ENCODE results near the gene TUBA3C.
"Not testable (repeated sequence)": the region's sequence is repeated elsewhere in the genome, so short reads cannot be mapped to it uniquely, and the experiment has no call there.

The TUBA3C gene

DNA sequence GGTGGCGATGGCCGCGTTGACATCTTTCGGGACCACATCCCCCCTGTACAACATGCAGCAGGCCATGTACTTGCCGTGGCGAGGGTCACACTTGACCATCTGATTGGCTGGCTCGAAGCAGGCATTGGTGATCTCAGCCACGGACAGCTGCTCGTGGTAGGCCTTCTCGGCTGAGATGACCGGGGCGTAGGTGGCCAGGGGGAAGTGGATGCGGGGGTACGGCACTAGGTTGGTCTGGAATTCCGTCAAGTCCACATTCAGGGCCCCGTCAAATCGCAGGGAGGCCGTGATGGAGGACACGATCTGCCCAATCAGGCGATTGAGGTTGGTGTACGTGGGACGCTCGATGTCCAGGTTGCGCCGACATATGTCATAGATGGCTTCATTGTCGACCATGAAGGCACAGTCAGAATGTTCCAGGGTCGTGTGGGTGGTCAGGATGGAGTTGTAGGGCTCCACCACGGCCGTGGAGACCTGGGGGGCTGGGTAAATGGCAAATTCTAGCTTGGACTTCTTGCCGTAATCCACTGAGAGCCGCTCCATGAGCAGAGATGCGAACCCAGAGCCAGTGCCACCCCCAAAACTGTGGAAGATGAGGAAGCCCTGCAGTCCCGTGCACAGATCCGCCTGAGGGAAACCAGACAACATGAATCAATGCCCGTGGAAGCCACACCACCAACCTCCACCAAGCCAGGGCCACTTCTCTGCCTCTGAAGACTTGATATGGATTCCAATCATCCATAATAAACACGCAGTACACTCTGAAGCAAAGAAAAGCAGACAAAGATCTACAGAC, 4.4 kb downstream of the TUBA3C start:
- H3K4me1 Mint-ChIP-seq (ENCODE audit: low read depth); H3K9me3 Mint-ChIP-seq; H3K27me3 Mint-ChIP-seq; H3K36me3 Mint-ChIP-seq (ENCODE audit: low read depth); H3K27ac Mint-ChIP-seq; DNase-seq; H3K4me3 Mint-ChIP-seq: not testable (repeated sequence)

DNA sequence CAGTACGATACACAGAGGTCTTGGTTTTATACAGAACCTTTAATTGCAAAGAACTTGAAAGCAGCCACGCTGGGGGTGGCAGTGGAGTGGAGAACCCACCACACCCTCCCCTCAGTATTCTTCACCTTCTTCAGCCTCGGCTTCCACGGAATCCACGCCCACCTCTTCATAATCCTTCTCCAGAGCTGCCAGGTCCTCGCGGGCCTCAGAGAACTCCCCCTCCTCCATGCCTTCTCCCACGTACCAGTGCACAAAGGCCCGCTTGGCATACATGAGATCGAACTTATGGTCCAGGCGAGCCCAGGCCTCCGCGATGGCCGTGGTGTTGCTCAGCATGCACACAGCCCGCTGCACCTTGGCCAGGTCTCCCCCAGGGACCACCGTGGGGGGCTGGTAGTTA, 7.9 kb downstream of the TUBA3C start:
- DNase-seq = no peak
- Mint-ChIP-seq H3K4me3 (no peak overlapping the region), H3K27ac (no peak overlapping the region), H3K4me1 (ENCODE audit: low read depth) (no peaks in the 10 kb centered on the region), H3K9me3 (no peaks in the 10 kb centered on the region), H3K27me3 (no peaks in the 10 kb centered on the region), H3K36me3 (ENCODE audit: low read depth) (no peaks in the 10 kb centered on the region)

DNA sequence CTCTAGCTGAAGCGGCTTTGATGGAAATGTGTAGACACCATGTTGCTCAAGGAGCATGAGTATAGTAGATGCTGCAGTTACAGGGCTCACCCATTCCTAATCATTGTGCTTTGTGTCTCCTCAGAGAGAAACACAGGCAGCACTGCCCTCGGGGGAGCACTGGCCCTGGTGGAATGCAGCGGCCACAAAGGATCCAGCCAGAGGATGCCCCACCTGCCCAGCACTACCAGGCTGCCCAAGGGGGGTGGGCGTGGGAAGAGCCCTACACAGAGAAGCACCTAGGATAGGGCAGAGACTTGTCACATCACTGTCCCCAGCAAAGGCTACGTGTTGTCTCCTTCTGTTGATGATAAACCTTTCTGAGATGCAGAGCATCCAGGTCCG, 9.0 kb downstream of the TUBA3C start:
- H3K4me3 Mint-ChIP-seq = no peak overlapping the region
- H3K27ac Mint-ChIP-seq = no peak overlapping the region
- no peaks in the 10 kb centered on the region for H3K36me3 Mint-ChIP-seq (ENCODE audit: low read depth)
- DNase-seq = no peak
- H3K27me3 Mint-ChIP-seq = no peaks in the 10 kb centered on the region
- no peaks in the 10 kb centered on the region for H3K9me3 Mint-ChIP-seq
- H3K4me1 Mint-ChIP-seq (ENCODE audit: low read depth) = no peaks in the 10 kb centered on the region

DNA sequence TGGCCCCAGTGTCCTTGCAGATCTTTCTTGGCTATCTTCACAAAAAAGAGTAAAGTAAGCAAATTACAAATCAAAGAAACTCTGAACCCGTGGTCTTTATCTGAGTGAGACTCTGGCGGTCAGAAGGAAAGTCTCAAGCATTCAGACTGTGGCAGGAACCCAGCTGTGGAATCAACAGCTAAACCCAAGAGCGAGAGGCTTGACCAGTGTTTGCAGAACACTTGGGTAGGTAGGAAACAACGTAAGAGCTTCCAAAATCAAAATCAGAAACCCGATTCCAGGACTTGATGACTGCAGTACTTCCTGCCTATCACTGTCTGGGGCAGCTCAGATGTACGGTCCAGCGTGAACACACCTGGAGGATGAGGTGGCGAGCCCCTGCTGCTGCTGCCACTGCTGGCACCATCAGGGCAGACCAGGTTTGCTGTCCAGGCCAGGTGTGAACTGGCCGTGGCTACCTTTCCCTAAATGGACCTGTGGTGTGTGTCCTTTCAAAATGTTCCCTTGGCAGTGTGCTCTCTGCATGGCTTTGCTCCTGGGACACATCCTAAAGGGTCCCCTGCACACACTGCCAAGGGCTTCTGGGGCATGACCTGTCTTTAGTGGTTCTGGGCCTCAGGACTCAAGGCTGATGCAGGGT, 9.5 kb downstream of the TUBA3C start:
- Mint-ChIP-seq H3K4me1 (ENCODE audit: low read depth) (no peaks in the 10 kb centered on the region), H3K9me3 (no peaks in the 10 kb centered on the region), H3K27me3 (no peaks in the 10 kb centered on the region), H3K4me3 (no peak overlapping the region), H3K36me3 (ENCODE audit: low read depth) (no peaks in the 10 kb centered on the region), H3K27ac (no peak overlapping the region)
- no peak for DNase-seq

DNA sequence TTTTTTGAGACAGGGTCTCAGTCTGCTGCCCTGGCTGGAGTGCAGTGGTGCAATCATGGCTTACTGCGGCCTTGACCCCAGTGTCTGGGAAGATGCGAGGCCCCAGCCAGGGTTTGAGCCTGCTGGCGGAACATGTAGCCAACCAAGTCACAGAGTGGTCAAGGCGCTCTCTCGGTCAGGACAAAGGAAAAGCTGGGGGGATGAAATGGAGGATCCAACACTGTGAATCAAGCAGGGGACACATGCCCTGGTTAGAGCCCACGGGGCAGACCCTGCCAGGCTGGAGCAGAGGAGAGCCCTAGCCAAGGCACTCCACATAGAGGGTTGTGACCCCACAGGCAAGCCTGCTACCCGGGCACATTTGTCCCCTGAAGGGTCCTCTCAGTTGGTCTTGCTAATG, 10.1 kb downstream of the TUBA3C start:
- H3K4me3 Mint-ChIP-seq = no peak overlapping the region
- H3K27ac Mint-ChIP-seq = no peak overlapping the region
- DNase-seq = no peak
- H3K4me1 Mint-ChIP-seq (ENCODE audit: low read depth) = no peaks in the 10 kb centered on the region
- no peaks in the 10 kb centered on the region for H3K27me3 Mint-ChIP-seq
- H3K9me3 Mint-ChIP-seq = no peaks in the 10 kb centered on the region
- no peaks in the 10 kb centered on the region for H3K36me3 Mint-ChIP-seq (ENCODE audit: low read depth)

DNA sequence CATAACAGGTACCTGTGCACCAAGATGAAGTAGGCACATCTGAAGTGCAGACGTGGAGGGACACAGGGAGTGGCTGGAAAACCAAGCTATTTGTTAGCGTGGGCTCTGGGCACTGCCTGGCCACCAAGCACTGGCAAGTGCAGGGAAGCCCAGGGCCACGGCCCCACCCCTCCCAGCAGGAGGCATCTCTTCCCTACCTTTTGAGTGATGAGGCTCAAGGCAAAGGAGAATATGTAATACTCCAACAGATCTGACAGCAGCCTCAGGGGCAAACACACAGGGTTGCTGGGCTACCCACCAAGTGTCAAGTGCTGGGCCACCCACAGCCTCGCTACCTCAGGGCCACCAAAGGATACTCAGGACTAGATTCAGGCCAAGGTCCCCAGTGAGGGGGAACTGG, 11.6 kb downstream of the TUBA3C start:
- no peaks in the 10 kb centered on the region for H3K36me3 Mint-ChIP-seq (ENCODE audit: low read depth)
- no peaks in the 10 kb centered on the region for H3K4me1 Mint-ChIP-seq (ENCODE audit: low read depth)
- H3K9me3 Mint-ChIP-seq = no peaks in the 10 kb centered on the region
- no peak overlapping the region for H3K27ac Mint-ChIP-seq
- no peaks in the 10 kb centered on the region for H3K27me3 Mint-ChIP-seq
- no peak overlapping the region for H3K4me3 Mint-ChIP-seq
- DNase-seq = no peak

DNA sequence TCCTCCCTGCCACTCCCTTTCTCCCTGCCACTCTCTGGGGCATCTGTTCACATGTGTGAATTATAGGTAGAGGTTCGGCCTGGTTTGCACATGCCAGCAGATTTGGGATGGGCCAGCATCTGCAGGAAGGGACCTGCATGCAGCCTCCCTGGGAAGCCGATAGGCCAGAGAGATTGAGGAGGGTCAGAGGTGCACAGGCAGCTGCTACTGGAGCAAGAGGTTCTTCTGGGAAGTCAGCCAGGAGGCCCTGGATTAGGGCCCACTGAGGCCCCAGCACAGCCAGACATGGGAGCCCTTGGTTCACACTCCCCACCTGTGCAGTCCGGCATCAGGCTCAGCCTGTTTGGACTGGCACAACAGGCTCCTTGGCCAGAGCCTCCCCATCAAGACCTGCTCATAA, 12.1 kb downstream of the TUBA3C start:
- Mint-ChIP-seq H3K9me3 (no peaks in the 10 kb centered on the region), H3K36me3 (ENCODE audit: low read depth) (no peaks in the 10 kb centered on the region), H3K27ac (no peak overlapping the region), H3K4me3 (no peak overlapping the region), H3K4me1 (ENCODE audit: low read depth) (no peaks in the 10 kb centered on the region), H3K27me3 (no peaks in the 10 kb centered on the region)
- no peak for DNase-seq

DNA sequence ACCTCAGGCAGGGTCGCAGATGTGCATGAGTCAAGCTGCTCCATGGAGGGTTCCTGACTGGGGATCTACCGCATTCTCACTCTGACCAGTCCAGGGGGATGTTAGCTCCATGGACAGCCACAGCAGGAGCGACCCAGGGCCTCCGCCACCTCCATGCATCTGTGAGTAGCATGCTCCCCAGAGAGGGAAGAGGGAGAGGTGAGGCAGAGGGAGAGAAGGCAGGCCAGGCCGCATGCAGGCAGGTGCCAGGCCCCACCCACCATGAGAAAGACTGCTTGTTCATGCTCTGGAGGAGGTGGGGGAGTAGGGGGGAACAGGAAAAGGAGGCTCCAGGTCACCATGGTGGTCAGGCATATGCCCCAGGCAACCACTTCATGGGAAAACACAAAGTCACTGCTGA, 20.3 kb downstream of the TUBA3C start:
- H3K27me3 Mint-ChIP-seq = no peaks in the 10 kb centered on the region
- no peaks in the 10 kb centered on the region for H3K36me3 Mint-ChIP-seq (ENCODE audit: low read depth)
- no peak overlapping the region for H3K27ac Mint-ChIP-seq
- H3K9me3 Mint-ChIP-seq = peaks cover 12% of the 10 kb centered on the region
- H3K4me1 Mint-ChIP-seq (ENCODE audit: low read depth) = no peaks in the 10 kb centered on the region
- DNase-seq = no peak
- no peak overlapping the region for H3K4me3 Mint-ChIP-seq

DNA sequence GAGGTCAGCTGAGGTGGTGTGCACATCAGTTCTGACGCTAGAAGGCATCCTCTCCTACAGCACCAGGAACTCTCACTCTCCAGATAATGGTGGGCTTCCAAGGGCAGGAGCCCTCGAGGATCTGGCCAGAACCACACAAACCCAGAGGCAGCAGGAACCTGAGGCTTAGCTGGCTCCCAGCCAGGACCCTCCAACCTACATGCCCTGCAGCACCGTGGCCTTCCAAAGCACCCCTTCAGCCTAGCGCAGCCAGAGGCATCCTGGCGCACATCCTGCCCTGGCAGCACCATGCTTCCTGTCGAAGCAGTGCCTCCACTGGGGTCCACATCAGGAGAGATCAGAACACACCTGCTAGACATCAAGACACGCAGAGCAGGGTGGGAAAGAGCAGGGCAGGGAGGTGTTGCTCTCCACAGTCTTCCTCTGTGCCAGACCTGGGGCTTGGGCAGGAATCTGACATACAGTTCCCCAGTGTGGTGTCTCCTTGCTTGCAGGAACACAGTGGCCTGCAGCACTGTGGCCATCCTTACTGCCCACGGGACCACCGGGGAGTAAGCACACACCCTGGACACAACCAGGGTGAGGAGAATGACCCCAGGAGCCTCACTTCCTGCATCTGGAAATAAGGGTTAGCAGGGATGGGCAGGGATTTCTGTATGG, 21.7 kb downstream of the TUBA3C start:
- no peak for DNase-seq
- Mint-ChIP-seq H3K4me3 (no peak overlapping the region), H3K27me3 (no peaks in the 10 kb centered on the region), H3K36me3 (ENCODE audit: low read depth) (no peaks in the 10 kb centered on the region), H3K4me1 (ENCODE audit: low read depth) (no peaks in the 10 kb centered on the region), H3K9me3 (peaks cover 12% of the 10 kb centered on the region), H3K27ac (no peak overlapping the region)

DNA sequence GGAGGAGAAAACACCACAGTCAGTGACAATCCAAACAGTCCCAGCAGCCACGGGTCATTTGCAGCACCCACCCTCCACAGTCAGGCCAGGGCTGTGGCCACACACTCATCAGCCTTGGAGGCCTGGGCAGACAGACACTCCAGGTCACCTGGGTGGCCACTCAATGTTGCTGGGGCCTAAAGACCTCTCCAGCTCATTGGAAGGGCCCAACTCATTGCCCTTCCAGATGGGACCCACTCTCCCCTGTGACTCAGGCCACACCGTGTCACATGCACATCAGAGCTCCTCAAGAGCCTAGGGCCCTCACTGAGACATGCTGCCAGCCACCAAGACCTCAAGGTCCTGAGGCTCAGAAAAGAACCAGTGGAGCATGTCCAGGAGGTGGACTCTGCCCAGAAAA, 22.4 kb downstream of the TUBA3C start:
- Mint-ChIP-seq H3K36me3 (ENCODE audit: low read depth) (no peaks in the 10 kb centered on the region), H3K4me3 (no peak overlapping the region), H3K27me3 (no peaks in the 10 kb centered on the region), H3K4me1 (ENCODE audit: low read depth) (no peaks in the 10 kb centered on the region), H3K27ac (no peak overlapping the region), H3K9me3 (peaks cover 11% of the 10 kb centered on the region)
- no peak for DNase-seq

DNA sequence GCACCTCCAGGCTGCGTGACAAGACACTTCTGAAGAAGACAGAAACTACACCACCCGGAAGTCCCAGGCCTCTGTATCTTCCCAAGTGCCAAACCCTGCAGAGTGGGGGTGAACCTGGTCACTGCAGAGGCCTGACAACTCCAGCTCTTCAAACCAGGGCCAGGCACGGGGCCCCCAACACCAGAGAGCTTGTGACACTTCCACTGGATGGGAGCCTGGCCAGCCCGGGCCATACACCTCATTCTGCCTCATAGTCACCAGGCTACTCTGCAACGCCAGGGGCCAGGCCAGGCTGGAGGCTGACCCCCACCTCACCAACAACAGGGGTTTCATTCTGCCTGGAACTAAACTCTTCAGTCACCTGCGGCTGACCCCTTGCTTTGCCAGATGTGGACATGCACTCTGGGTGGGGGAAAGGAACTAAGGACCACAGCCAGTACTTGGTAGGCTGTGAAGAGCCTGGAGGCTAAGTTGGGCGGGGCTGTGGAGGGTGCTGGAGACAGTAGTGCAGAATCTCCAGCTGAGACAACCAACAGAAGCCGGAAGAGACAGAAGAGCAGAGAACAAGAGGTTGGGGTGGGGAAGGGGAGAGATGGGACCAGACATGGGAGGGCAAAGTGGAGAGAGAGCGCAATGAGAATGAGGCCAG, 23.0 kb downstream of the TUBA3C start:
- H3K36me3 Mint-ChIP-seq (ENCODE audit: low read depth) = no peaks in the 10 kb centered on the region
- no peak for DNase-seq
- H3K4me1 Mint-ChIP-seq (ENCODE audit: low read depth) = no peaks in the 10 kb centered on the region
- H3K4me3 Mint-ChIP-seq = no peak overlapping the region
- H3K9me3 Mint-ChIP-seq = peaks cover 8% of the 10 kb centered on the region
- H3K27ac Mint-ChIP-seq = no peak overlapping the region
- no peaks in the 10 kb centered on the region for H3K27me3 Mint-ChIP-seq

DNA sequence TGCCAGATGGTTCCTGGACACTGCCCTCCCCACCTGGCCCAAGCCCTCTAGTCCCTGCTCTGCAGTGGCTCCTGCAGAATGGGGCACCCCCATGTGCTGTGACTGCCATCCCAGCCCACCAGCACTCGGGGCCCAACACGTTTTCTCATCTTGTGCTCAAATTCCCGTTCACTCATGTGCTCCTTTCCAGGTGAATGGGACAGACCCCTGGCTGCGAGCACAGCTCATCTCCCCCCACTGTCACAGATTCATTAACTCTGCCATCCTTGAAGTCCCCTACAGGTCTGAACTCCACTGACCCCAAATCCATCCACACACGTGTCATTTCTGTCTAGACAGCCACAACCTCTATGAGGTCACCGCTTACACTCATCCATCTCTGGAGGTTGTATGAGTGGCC, 23.6 kb downstream of the TUBA3C start:
- peaks cover 3% of the 10 kb centered on the region for H3K9me3 Mint-ChIP-seq

DNA sequence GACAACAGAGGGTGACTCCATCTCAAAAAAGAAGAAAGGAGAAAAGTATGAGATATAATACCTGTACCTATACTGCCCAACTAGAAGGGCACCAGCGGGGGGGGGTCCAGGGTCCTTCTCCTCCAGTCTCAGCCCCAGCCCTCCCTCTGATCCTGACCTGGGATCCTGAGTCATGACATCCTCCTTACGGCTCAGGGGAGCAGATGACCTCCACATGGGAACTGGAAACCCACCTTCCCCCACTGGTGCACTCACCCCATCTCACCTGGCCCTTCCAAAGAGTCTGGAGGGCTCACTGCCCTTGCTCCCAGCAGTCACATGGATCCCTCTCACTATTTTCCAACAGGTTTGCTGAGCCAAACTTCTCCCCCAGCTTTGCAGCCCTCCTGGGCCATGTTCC, 24.2 kb downstream of the TUBA3C start:
- no peaks in the 10 kb centered on the region for H3K4me1 Mint-ChIP-seq (ENCODE audit: low read depth)
- H3K4me3 Mint-ChIP-seq = no peak overlapping the region
- DNase-seq = no peak
- H3K36me3 Mint-ChIP-seq (ENCODE audit: low read depth) = no peaks in the 10 kb centered on the region
- no peak overlapping the region for H3K27ac Mint-ChIP-seq
- H3K9me3 Mint-ChIP-seq = no peaks in the 10 kb centered on the region
- no peaks in the 10 kb centered on the region for H3K27me3 Mint-ChIP-seq

More for the DNA sequence above, 23.6 kb downstream of the TUBA3C start:
- no peak for DNase-seq
- Mint-ChIP-seq H3K27ac (no peak overlapping the region), H3K27me3 (no peaks in the 10 kb centered on the region), H3K36me3 (ENCODE audit: low read depth) (no peaks in the 10 kb centered on the region), H3K4me3 (no peak overlapping the region), H3K4me1 (ENCODE audit: low read depth) (no peaks in the 10 kb centered on the region)

DNA sequence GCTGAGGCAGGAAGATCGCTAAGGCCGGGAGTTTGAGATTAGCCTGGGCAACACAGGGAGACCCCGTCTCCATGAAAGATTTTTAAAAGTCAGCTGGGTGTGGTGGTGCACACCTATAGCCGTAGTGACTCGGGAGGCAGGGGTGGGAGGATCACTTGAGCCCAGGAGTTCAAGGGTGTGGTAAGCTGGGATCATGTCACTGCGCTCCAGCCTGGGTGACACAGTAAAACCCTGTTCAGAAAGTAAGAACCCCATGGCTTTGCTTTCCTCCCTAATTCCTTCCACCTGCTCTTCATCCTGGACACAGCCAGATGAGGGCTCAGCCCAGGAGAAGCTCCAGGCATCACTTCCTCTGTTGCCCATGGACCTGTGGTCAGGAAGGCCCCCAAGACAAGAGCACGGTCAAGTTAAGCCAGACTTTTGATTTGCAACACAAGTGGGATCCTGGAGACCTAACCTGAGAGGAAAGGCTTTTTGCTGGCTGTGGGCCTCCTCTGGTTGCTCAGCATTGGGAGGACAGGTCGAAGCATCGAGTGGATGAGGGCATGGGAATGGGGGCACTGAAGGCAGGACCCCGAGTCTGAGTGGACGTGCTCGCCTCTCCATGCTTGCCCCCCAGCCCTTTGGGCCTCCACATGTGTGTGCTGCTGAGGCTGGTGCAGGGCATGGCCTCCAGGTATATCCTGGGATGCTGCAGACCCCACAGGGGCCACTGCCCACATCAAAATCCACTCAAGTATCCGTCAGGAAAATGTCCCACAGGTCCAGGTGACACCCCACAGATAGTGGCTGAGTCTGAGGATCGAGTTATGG, 25.4 kb downstream of the TUBA3C start:
- Mint-ChIP-seq H3K4me3 (no peak overlapping the region), H3K9me3 (no peaks in the 10 kb centered on the region), H3K27ac (no peak overlapping the region), H3K36me3 (ENCODE audit: low read depth) (no peaks in the 10 kb centered on the region), H3K27me3 (no peaks in the 10 kb centered on the region), H3K4me1 (ENCODE audit: low read depth) (no peaks in the 10 kb centered on the region)
- DNase-seq = no peak

All from activated T-cell treated with anti-CD3 and anti-CD28 coated beads, Interleukin-2, amount 50 U/mL, for 24 hours (primary cell).